Thoracic aorta (tissue), 2 donors: ENCODE results near the gene PIRT. TPM values are rescaled to one million over a fixed set of nuclear protein-coding genes. Genes with fewer than 3 reads are reported as not detected.

ENCODE experiments used
- ATAC-seq: fragments of 150-250 bp; one replicate; pipeline ENCODE4 v1.8.0; 2017; ENCODE audit warnings: low read depth; ENCODE audit not compliant: insufficient number of reproducible peaks, low FRiP score
- DNase-seq: peaks from one replicate; pipeline ENCODE4 v3.0.0-alpha.2; 2020; ENCODE audit warnings: low spot score
- H3K27ac ChIP-seq, 2 donors: fragments of 200-600 bp; sonication (generic); 1 replicate in 1 of 2; 2 replicates in 1 of 2; pipeline ENCODE4 v1.5.1; 2016; ENCODE audit warnings: mild to moderate bottlenecking in 2 of 2, moderate library complexity in 2 of 2
- H3K27me3 ChIP-seq: fragments of 200-600 bp; sonication (generic); replicated peaks from 2 replicates; pipeline ENCODE4 v1.6.0; 2016; ENCODE audit warnings: mild to moderate bottlenecking; ENCODE audit not compliant: insufficient read depth
- H3K36me3 ChIP-seq: fragments of 200-600 bp; sonication (generic); one replicate; pipeline ENCODE4 v1.5.1; 2016
- H3K4me1 ChIP-seq, 2 donors: fragments of 200-600 bp; sonication (generic); 1 replicate in 1 of 2; 2 replicates in 1 of 2; pipeline versions ENCODE4 v1.5.1 to v1.6.0; 2016; ENCODE audit warnings: low read depth in 2 of 2, mild to moderate bottlenecking in 1 of 2; ENCODE audit not compliant: control insufficient read depth in 1 of 2
- H3K4me3 ChIP-seq: fragments of 200-600 bp; sonication (generic); 2 replicates; pipeline ENCODE4 v1.5.1; 2016; ENCODE audit warnings: mild to moderate bottlenecking
- H3K9me3 ChIP-seq: fragments of 200-600 bp; sonication (generic); 2 replicates; pipeline ENCODE4 v1.5.1; 2016
- total RNA-seq, 2 donors: library from RNA; depleted of rRNA; stranded (reverse); fragments of >200 nt; gene quantifications; one replicate each; pipeline versions ENCODE4 v1.1.0 to v1.2.3, GENCODE V29; 2016
- TF ChIP-seq, protein P1 (sequence below): fragments of 200-600 bp; sonication (generic); IDR thresholded peaks from one replicate; pipeline ENCODE4 v1.5.1; 2019; ENCODE audit warnings: antibody characterized with exemption

The PIRT gene
- total RNA-seq, 2 donors from 2014 or later, result not detected

DNA sequence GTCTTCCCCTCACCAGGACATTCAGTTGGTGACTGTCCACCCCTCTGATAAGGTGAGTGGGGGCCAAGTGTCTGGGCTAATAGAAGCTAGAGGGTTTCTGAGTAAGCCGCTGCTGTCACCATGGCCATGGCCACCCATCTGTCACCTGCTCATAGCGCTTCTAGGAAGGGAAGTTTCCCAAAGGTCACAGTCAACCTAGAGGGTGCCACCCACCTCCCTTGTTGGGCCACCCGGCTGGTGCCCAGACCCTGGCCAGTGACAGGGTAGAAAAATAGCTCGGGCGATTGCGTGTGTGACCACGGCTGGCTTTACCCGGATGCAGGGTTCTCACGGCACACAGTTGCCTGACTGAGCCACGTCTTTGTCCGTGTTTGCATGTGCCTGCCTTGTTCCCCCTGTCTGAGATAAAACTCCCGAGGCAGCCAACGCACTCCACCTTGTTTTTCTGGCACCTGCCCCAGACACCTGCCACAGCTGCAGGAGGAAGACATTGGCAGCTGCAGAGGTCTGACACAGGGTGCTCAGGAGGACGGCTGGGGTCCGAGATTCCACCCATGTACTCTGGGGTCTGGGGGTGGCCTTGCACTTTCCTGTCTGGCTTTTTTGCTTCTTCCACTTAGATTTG is 809 bp downstream of the PIRT start:
- H3K36me3 ChIP-seq, result no peaks in the 10 kb centered on the region
- DNase-seq, result no peak
- no peaks in the 10 kb centered on the region for H3K27me3 ChIP-seq
- TF ChIP-seq, protein P1, sequence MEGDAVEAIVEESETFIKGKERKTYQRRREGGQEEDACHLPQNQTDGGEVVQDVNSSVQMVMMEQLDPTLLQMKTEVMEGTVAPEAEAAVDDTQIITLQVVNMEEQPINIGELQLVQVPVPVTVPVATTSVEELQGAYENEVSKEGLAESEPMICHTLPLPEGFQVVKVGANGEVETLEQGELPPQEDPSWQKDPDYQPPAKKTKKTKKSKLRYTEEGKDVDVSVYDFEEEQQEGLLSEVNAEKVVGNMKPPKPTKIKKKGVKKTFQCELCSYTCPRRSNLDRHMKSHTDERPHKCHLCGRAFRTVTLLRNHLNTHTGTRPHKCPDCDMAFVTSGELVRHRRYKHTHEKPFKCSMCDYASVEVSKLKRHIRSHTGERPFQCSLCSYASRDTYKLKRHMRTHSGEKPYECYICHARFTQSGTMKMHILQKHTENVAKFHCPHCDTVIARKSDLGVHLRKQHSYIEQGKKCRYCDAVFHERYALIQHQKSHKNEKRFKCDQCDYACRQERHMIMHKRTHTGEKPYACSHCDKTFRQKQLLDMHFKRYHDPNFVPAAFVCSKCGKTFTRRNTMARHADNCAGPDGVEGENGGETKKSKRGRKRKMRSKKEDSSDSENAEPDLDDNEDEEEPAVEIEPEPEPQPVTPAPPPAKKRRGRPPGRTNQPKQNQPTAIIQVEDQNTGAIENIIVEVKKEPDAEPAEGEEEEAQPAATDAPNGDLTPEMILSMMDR, result no peak
- no peaks in the 10 kb centered on the region for H3K9me3 ChIP-seq
- no peak overlapping the region for H3K27ac ChIP-seq
- no peak for ATAC-seq
- no peak overlapping the region for H3K4me3 ChIP-seq
- no peaks in the 10 kb centered on the region for H3K4me1 ChIP-seq

DNA sequence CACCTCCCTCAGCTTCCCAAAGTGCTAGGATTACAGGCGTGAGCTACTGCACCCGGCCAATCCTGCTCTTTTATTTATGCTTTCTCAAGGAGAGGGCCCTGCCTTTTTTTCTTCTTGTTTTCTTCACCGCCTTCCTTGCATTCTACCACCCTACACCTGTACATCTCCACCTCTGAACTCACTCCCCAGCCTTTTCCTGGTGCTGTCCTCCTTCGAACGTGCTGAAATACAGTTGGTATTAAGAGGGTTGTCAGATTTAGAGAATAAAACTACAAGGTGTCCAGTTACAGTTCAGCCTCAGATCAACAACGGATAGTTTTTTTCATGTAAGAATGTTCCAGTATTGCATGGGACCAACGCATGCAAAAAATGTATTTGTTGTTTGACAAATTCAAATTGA is 1.7 kb downstream of the PIRT start:
- Histone ChIP-seq H3K36me3 (no peaks in the 10 kb centered on the region), H3K27ac (no peak overlapping the region), H3K4me1 (no peaks in the 10 kb centered on the region), H3K4me3 (no peak overlapping the region), H3K9me3 (no peaks in the 10 kb centered on the region), H3K27me3 (no peaks in the 10 kb centered on the region)
- TF ChIP-seq, protein P1, result no peak
- no peak for ATAC-seq
- DNase-seq, result no peak

DNA sequence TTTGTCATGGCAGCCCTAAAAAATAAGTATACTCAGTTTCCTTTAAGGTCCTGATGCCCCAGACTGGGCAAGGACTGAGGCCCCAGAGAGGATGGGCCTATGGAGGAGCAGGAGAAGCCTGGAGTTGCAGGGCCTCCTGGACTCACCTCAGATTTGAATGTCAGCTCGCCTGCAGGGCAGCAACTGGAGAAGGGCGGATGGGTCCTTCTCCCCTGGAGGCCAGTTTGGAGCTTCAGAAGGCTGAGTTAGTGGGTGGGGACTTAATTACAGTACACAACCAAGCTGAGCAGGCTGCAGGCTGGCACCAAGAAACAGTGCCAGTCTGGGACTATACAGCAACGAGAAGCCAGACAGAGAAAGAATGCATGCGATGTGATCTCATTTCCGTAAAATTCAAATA is 6.2 kb downstream of the PIRT start:
- no peak overlapping the region for H3K27ac ChIP-seq
- TF ChIP-seq, protein P1, result no peak
- no peak for ATAC-seq
- no peak for DNase-seq
- H3K27me3 ChIP-seq, result no peaks in the 10 kb centered on the region
- no peak overlapping the region for H3K4me3 ChIP-seq
- no peaks in the 10 kb centered on the region for H3K36me3 ChIP-seq
- H3K9me3 ChIP-seq, result no peaks in the 10 kb centered on the region
- H3K4me1 ChIP-seq, result no peaks in the 10 kb centered on the region

DNA sequence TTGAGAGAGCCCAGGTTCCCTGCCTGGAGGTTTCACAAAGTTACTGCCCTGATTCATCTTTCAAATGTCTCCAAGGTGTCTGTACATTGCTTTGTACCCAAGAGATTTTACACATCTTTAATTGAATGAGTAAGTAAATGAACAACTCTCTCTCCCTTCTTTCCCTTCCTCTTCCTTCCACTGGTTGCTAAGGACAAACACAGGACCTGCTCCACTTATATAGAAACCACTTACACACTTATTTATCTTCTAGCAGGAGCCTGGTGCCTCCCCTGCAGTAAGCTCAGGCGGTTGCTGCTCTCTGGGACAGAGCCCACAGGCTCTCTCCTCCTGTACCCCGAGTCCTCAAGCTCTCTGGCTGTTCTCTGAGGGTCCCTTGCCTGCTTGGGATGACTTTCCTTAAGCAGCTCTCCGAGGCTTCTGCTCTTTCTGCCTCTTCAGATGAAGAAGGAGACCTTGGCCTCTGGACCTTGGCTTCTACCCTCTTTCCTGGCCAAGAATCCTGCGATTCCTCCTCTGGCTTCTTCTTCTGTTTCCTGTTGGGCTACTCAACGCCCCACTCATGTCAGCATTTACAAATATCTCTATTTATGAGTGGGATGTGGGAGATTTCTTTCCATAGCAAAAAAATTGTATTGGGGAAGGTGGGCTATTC is 9.9 kb downstream of the PIRT start:
- DNase-seq, result no peak
- no peaks in the 10 kb centered on the region for H3K27me3 ChIP-seq
- no peak overlapping the region for H3K4me3 ChIP-seq
- no peaks in the 10 kb centered on the region for H3K9me3 ChIP-seq
- no peak for ATAC-seq
- TF ChIP-seq, protein P1, result no peak
- H3K4me1 ChIP-seq, result no peaks in the 10 kb centered on the region
- H3K36me3 ChIP-seq, result no peaks in the 10 kb centered on the region
- H3K27ac ChIP-seq, result no peak overlapping the region

DNA sequence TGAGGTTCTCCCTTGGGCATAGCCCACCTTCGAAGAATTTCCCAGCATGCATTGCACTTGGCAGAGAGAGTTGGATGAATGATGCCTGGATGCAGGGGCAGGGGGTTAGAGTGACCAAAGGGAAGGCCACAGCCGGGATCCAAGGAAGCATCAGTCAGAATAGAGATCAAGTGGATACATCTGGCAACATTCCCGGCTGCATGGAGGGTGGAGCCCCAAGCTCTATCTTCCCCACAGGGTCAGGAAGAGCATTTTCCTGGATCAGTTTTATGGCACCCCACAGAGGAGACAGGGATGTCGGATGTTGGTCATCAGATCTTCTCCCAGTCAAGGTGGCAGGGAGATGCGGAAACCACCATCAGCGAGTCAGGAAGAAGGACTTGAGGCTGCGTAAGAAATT is 13.0 kb downstream of the PIRT start:
- ATAC-seq (no peak), DNase-seq (no peak)
- TF ChIP-seq, protein P1, result no peak
- Histone ChIP-seq H3K9me3 (no peaks in the 10 kb centered on the region), H3K27ac (no peak overlapping the region), H3K4me1 (no peaks in the 10 kb centered on the region), H3K4me3 (no peak overlapping the region), H3K36me3 (no peaks in the 10 kb centered on the region), H3K27me3 (no peaks in the 10 kb centered on the region)
